ENCODE measurements around the gene CENPS. TPM values are rescaled to one million over a fixed set of nuclear protein-coding genes. Genes with fewer than 3 reads are reported as not detected.

Gene CENPS
- total RNA-seq, 3 donors from 2014 or later (not counting 1 experiment from before 2014, with no cell fraction given): 4.1 to 5.0 (median 4.5) TPM

DNA sequence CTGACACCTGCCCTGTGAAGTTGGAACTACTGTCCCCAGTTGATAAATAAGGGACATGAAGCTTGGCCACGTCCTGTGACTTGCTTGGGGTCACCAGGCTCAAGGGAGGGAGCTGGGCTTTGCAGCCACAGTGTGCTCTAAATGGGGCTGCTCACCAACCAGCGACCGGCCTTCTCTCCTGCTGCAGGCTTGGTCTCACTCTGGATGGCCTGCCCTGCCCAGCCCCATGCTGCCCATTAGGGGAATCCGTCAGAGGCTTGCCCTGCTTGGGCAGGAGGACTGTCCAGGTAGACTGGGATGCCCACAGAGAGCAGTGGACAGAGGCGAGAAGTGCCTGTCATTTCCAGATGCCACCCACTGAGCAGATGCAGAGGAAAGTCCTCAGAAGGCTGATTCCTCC is 1.2 kb upstream of the CENPS start:
- TF ChIP-seq, protein P1, sequence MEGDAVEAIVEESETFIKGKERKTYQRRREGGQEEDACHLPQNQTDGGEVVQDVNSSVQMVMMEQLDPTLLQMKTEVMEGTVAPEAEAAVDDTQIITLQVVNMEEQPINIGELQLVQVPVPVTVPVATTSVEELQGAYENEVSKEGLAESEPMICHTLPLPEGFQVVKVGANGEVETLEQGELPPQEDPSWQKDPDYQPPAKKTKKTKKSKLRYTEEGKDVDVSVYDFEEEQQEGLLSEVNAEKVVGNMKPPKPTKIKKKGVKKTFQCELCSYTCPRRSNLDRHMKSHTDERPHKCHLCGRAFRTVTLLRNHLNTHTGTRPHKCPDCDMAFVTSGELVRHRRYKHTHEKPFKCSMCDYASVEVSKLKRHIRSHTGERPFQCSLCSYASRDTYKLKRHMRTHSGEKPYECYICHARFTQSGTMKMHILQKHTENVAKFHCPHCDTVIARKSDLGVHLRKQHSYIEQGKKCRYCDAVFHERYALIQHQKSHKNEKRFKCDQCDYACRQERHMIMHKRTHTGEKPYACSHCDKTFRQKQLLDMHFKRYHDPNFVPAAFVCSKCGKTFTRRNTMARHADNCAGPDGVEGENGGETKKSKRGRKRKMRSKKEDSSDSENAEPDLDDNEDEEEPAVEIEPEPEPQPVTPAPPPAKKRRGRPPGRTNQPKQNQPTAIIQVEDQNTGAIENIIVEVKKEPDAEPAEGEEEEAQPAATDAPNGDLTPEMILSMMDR (IDR thresholded peaks at IDR 0.05): no peak
- Mint-ChIP-seq H3K27me3 (ENCODE audit: low read depth in 2 of 2) (no peaks in the 10 kb centered on the region), H3K9me3 (no peaks in the 10 kb centered on the region), H3K36me3 (no peaks in the 10 kb centered on the region), H3K4me1 (peaks cover 17% of the 10 kb centered on the region in 2 donors), H3K4me3 (peak overlapping the region; percentile 28), H3K27ac (peak overlapping the region; percentile 89 to 97)
- no peaks in the 10 kb centered on the region for H3K9me3 ChIP-seq (ENCODE audit: control insufficient read depth, insufficient read depth, low read length)
- intact Hi-C loops (cut with micrococcal nuclease): loop anchor here (1.0 to 10.0 kb wide), 6 partner anchors 30 to 934 kb away; partner anchors contain the start of genes KIF1B and PGD
- H3K27ac ChIP-seq (ENCODE audit: low read length): no peak overlapping the region
- WGBS (ENCODE audit: insufficient coverage): 90% methylated on average over 5 of the region's 5 CpGs
- no peaks in the 10 kb centered on the region for H3K36me3 ChIP-seq (ENCODE audit: control insufficient read depth, insufficient read depth, low read length)
- no peak overlapping the region for H3K4me3 ChIP-seq (ENCODE audit: low read length)
- H3K4me1 ChIP-seq (ENCODE audit: control insufficient read depth, insufficient read depth, low read length): peaks cover 18% of the 10 kb centered on the region
- ATAC-seq (no peak), DNase-seq (peak in 1 of 2 donors; percentile 9)
- H3K27me3 ChIP-seq (ENCODE audit: control insufficient read depth, insufficient read depth, low read length): no peaks in the 10 kb centered on the region

DNA sequence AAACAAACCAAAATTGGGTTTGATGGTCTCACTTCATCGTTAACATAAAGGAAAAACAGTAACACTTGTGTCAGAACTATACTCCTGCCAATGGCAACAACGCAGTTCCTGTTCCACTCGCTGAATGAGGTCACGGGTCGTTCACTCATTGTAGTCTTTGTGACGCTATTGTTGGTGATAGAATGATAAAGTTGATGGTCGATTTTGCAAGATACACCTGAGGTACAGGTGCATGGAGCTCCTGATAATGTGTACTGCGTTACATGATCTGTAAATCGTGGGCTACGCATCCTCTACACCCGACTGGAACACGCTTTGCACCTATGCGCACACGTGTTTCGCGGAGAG is 391 bp upstream of the CENPS start:
- Histone ChIP-seq H3K4me1 (ENCODE audit: control insufficient read depth, insufficient read depth, low read length) (peaks cover 18% of the 10 kb centered on the region), H3K27me3 (ENCODE audit: control insufficient read depth, insufficient read depth, low read length) (no peaks in the 10 kb centered on the region), H3K9me3 (ENCODE audit: control insufficient read depth, insufficient read depth, low read length) (no peaks in the 10 kb centered on the region), H3K4me3 (ENCODE audit: low read length) (peak overlapping the region; percentile 84), H3K36me3 (ENCODE audit: control insufficient read depth, insufficient read depth, low read length) (no peaks in the 10 kb centered on the region), H3K27ac (ENCODE audit: low read length) (peak overlapping the region; percentile 85)
- Mint-ChIP-seq H3K36me3 (no peaks in the 10 kb centered on the region), H3K4me1 (peaks cover 17% of the 10 kb centered on the region in 2 donors), H3K9me3 (no peaks in the 10 kb centered on the region), H3K27me3 (ENCODE audit: low read depth in 2 of 2) (no peaks in the 10 kb centered on the region), H3K27ac (peak overlapping the region; percentile 89 to 97), H3K4me3 (peak overlapping the region; percentile 92)
- no peak for DNase-seq
- ATAC-seq: no peak
- TF ChIP-seq, protein P1 (IDR thresholded peaks at IDR 0.05): no peak
- intact Hi-C loops (cut with micrococcal nuclease): loop anchor here (1.0 to 10.0 kb wide), 7 partner anchors 31 to 935 kb away; partner anchors contain the start of genes DFFA, PEX14 and PGD
- 30% methylated on average over 16 of the region's 16 CpGs for WGBS (ENCODE audit: insufficient coverage)

DNA sequence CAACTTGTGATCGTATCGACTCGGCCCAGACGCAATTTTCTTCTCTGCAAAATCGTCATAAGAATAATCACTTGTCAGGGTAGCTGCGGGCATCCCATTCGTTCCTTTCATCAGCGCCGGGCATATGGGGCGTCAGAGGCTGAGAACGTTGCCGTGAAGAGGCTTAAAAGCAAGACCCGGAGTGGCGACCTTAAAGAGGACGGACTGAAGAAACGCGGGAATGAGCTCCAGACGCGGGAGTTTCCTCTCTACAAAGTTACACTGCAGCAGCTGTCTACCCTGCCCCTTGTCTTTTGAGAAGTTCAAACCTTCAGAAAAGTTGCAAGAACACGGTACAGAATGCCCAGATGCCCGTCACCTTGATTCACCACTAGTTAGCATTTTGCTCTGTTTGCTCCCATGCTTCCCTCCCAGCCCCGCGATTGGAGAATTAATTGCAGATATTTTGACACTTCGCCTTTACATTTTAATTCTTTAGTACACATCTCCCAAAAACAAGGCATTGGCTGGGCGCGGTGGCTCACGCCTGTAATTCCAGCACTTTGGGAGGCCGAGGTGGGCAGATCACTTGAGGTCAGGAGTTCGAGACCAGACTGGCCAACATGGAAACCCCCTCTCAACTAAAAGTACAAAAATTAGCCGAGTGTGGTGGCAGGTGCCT is 967 bp downstream of the CENPS start:
- H3K9me3 ChIP-seq (ENCODE audit: control insufficient read depth, insufficient read depth, low read length): no peaks in the 10 kb centered on the region
- DNase-seq: no peak
- WGBS (ENCODE audit: insufficient coverage): 27% methylated on average over 30 of the region's 30 CpGs
- peak overlapping the region; percentile 89 to 97 for H3K27ac Mint-ChIP-seq
- no peak for ATAC-seq
- H3K27me3 Mint-ChIP-seq (ENCODE audit: low read depth in 2 of 2): no peaks in the 10 kb centered on the region
- no peaks in the 10 kb centered on the region for H3K9me3 Mint-ChIP-seq
- no peaks in the 10 kb centered on the region for H3K36me3 ChIP-seq (ENCODE audit: control insufficient read depth, insufficient read depth, low read length)
- H3K4me3 ChIP-seq (ENCODE audit: low read length): peak overlapping the region; percentile 84
- H3K36me3 Mint-ChIP-seq: no peaks in the 10 kb centered on the region
- H3K4me1 ChIP-seq (ENCODE audit: control insufficient read depth, insufficient read depth, low read length): peaks cover 18% of the 10 kb centered on the region
- peak overlapping the region; percentile 85 for H3K27ac ChIP-seq (ENCODE audit: low read length)
- no peaks in the 10 kb centered on the region for H3K27me3 ChIP-seq (ENCODE audit: control insufficient read depth, insufficient read depth, low read length)
- intact Hi-C loops (cut with micrococcal nuclease): loop anchor here (5.0 kb wide), 1 partner anchor 41 kb away; the partner anchor contains the start of genes DFFA and PEX14
- peaks cover 17% of the 10 kb centered on the region in 2 donors for H3K4me1 Mint-ChIP-seq
- peak overlapping the region; percentile 92 for H3K4me3 Mint-ChIP-seq
- TF ChIP-seq, protein P1 (IDR thresholded peaks at IDR 0.05): no peak

Measured in natural killer cell (primary cell).